GM23338 (cell line): Measurements from ENCODE around the gene LYRM2.

ENCODE experiments used
- EZH2 ChIP-seq: fragments of 200-600 bp; sonication (generic); IDR thresholded peaks from one replicate; pipeline ENCODE4 v1.8.0; 2017; ENCODE audit warnings: antibody characterized with exemption, mild to moderate bottlenecking, low read depth; ENCODE audit not compliant: unreplicated experiment
- EZH2phosphoT487 ChIP-seq: fragments of 200-600 bp; sonication (generic); IDR thresholded peaks from one replicate; pipeline ENCODE4 v1.8.1; 2018; ENCODE audit warnings: antibody characterized with exemption; ENCODE audit not compliant: unreplicated experiment
- POLR2AphosphoS5 ChIP-seq: IDR thresholded peaks from 2 replicates; pipeline ENCODE4 v1.6.1; 2016; ENCODE audit warnings: antibody characterized with exemption, low read depth
- TF ChIP-seq, protein P1 (sequence below), 2 experiments: fragments of 200-600 bp in 1 of 2; sonication (generic) in 1 of 2; conservative IDR thresholded peaks; 2 replicates each; pipeline versions ENCODE4 v1.5.1 to v1.6.1; 2016 to 2017; ENCODE audit warnings: antibody characterized with exemption in 2 of 2, low read depth in 2 of 2, mild to moderate bottlenecking in 2 of 2, moderate library complexity in 1 of 2
- TF ChIP-seq, protein P2 (sequence below): IDR thresholded peaks from one replicate; pipeline ENCODE4 v1.6.1; 2018; ENCODE audit warnings: antibody characterized with exemption; ENCODE audit not compliant: unreplicated experiment
- TF ChIP-seq, protein P3 (sequence below): IDR thresholded peaks from 2 replicates; pipeline ENCODE4 v1.6.1; 2016; ENCODE audit warnings: antibody characterized with exemption

DNA sequence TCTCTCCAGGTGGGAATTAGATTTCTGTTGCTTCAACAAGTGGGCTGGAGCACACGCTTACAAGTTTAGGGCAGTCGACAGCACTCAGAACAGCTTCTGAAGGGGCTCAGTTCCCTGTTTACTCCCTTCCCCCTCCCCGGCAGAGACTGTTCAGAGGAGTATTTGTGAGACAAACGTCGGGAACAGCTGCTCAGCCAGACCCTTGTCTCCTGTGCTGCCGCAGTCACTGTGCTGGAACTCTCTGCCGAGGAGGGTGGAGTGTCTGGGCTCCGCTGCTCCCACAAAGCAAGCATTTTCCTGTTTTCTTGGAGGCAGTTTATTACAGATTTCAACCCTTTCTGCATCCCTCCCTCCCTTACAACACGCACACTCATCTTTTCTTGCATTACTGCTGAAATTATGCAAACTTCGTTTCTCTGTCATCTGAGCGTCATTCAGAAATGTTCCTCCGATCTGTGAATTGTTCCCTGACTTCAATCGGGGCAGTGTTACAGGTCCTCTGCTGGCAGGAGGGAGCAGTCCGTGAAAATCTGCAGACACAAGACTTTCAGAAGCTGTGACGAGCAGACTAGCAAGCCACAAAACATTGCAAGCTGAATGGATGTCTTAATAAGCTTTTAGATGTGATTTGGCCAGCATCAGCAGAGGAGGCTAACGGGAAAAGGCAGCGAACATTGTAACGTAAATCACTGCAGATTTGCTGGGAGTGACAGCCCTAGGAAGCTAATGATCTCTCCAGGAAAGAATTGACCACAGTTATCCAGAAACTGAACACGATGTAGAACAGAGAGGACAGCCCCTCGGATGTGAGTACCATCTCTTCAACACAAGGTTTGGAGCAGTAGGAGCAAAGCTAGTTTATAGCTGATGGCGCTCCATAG, 76.2 kb downstream of the LYRM2 start:
- TF ChIP-seq, protein P1, sequence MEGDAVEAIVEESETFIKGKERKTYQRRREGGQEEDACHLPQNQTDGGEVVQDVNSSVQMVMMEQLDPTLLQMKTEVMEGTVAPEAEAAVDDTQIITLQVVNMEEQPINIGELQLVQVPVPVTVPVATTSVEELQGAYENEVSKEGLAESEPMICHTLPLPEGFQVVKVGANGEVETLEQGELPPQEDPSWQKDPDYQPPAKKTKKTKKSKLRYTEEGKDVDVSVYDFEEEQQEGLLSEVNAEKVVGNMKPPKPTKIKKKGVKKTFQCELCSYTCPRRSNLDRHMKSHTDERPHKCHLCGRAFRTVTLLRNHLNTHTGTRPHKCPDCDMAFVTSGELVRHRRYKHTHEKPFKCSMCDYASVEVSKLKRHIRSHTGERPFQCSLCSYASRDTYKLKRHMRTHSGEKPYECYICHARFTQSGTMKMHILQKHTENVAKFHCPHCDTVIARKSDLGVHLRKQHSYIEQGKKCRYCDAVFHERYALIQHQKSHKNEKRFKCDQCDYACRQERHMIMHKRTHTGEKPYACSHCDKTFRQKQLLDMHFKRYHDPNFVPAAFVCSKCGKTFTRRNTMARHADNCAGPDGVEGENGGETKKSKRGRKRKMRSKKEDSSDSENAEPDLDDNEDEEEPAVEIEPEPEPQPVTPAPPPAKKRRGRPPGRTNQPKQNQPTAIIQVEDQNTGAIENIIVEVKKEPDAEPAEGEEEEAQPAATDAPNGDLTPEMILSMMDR (conservative IDR thresholded peaks at IDR 0.05; ENCODE audit: low read depth in 2 of 2), result no peak
- TF ChIP-seq EZH2, result no peak
- no peak for TF ChIP-seq EZH2phosphoT487
- no peak for TF ChIP-seq POLR2AphosphoS5
- TF ChIP-seq, protein P2, sequence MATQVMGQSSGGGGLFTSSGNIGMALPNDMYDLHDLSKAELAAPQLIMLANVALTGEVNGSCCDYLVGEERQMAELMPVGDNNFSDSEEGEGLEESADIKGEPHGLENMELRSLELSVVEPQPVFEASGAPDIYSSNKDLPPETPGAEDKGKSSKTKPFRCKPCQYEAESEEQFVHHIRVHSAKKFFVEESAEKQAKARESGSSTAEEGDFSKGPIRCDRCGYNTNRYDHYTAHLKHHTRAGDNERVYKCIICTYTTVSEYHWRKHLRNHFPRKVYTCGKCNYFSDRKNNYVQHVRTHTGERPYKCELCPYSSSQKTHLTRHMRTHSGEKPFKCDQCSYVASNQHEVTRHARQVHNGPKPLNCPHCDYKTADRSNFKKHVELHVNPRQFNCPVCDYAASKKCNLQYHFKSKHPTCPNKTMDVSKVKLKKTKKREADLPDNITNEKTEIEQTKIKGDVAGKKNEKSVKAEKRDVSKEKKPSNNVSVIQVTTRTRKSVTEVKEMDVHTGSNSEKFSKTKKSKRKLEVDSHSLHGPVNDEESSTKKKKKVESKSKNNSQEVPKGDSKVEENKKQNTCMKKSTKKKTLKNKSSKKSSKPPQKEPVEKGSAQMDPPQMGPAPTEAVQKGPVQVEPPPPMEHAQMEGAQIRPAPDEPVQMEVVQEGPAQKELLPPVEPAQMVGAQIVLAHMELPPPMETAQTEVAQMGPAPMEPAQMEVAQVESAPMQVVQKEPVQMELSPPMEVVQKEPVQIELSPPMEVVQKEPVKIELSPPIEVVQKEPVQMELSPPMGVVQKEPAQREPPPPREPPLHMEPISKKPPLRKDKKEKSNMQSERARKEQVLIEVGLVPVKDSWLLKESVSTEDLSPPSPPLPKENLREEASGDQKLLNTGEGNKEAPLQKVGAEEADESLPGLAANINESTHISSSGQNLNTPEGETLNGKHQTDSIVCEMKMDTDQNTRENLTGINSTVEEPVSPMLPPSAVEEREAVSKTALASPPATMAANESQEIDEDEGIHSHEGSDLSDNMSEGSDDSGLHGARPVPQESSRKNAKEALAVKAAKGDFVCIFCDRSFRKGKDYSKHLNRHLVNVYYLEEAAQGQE, result no peak
- TF ChIP-seq, protein P3, sequence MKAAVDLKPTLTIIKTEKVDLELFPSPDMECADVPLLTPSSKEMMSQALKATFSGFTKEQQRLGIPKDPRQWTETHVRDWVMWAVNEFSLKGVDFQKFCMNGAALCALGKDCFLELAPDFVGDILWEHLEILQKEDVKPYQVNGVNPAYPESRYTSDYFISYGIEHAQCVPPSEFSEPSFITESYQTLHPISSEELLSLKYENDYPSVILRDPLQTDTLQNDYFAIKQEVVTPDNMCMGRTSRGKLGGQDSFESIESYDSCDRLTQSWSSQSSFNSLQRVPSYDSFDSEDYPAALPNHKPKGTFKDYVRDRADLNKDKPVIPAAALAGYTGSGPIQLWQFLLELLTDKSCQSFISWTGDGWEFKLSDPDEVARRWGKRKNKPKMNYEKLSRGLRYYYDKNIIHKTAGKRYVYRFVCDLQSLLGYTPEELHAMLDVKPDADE, result no peak
